ENCODE results near the gene YBX2. TPM values are rescaled to one million over a fixed set of nuclear protein-coding genes. Genes with fewer than 3 reads are reported as not detected.
"Not testable (repeated sequence)": the region's sequence is repeated elsewhere in the genome, so short reads cannot be mapped to it uniquely, and the experiment has no call there.

YBX2 gene
- 0.15 and 2.4 TPM in 2 replicates for total RNA-seq (2014; rRNA removed; shearing (Covaris generic))

- peak; percentile 92 for DNase-seq (ENCODE audit: low read depth)
Observed at GRCh38 chr17:7294614-7295153, at the start of gene YBX2. YBX2 (minus strand) TSS chr17:7294639; CDS start chr17:7294500, 139 bp downstream.

DNA sequence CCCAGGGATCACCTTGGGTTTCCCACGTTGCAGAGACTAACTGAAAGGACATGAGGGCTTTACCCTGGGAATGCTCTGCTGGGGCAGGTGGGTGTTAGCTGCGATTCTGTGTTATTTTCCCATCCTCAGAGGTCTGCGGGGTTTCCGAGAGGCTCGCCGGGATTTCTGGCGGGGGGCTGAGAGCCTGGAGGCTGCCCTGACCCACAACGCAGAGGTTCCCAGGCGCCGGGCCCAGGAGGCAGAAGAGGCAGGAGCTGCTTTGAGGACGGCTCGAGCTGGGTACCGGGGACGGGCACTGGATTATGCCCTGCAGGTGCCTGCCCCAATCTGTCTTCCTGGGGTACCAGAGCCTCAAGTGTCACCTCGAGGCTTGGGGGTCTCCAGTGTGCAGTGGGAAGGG, 48.8 kb upstream of the YBX2 start:
- DNase-seq (ENCODE audit: low read depth), result no peak

DNA sequence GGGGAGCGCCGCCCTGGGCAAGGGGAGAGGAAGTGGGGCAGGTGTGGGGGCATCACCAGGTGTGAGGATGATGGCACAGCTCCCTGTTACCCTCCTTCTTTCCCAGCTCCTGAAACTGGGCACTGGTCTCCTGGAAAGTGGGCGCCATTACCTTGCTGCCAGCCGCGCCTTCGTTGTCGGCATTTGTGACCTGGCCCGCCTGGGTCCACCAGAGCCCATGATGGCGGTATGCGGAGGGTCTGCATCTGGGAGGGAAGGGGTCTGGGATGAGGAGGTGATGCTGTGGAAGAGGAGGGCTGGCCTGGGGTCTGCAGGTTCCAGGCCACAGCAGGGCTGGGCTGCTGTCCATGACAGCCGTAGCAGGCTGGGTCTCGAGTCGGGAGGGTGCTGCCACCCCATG, 47.4 kb upstream of the YBX2 start:
- no peak for DNase-seq (ENCODE audit: low read depth)

DNA sequence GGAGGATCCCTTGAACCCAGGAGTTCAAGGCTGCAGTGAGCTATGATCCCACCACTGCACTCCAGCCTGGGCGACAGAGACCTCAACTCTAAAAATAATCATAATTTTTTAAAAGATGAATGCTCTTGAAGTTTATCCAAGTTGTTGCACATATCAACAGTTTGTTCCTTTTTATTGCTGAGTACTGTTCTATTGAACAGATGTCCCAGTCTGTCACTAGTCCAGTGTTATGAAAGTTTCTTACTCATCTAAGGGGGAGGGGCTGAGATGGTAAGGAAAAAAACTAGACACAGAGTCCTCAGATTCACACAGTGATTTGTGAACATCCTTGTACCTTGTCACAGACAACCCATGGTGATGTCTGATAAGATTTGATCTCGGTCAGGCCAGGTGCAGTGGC, 45.7 kb upstream of the YBX2 start:
- no peak for DNase-seq (ENCODE audit: low read depth)

DNA sequence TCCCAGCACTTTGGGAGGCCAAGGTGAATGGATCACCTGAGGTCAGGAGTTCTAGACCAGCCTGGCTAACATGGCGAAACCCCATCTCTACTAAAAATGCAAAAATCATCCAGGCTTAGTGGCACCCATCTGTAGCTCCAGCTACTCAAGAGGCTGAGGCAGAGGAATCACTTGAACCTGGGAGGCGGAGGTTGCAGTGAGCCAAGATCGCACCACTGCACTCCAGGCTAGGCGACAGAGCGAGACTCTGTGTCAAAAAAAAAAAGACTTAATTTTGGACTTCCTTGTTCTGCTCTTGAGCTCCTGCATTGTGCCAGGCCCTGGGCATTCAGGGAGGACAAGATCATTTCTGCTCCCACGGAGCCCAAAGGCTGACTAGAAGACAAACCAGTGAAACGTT, 43.2 kb upstream of the YBX2 start:
- DNase-seq (ENCODE audit: low read depth), result not testable (repeated sequence)

DNA sequence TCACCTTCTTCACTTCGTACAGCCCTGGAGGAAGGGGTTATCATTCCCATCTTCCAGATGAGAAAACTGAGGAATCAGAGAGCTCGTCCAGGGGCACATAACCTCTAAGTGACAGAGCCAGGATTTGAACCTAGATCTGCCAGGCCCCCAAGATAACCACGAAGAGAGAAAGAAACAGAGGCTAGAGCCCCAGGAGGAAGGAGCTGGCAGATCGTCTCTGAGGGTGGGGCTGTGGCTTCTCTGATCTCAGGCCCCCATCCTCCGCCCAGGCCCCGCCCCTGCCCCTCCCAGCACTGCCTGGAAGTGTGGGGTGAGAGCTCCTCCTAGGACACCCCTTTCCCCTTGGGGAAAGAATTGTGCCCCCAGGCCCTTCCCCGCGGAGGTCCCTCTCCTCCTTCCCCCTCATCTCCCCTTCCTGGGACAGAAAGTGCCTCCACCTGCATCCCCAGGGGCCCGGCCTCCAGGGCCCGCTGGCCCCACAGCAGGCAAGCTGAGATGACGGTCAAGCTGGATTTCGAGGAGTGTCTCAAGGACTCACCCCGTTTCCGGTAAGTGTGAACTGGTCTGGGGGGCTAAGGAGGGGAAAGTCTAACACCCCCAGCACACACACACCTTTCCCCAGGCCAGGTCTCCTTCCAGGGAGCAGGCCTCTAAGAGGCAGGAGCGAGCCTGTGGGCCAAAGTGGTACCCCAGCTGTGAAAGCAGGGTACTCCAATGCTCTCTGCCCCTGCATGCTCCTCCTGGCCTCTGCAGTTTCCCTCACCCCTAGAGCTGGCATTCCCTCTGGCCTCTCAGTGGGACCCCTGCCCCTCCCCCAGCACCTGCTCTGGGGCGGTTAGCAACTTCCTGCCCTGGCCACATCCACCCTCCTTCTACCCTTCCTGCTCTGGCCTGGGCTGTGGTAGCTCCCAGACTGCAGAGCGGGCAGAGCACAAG, 42.1 kb upstream of the YBX2 start, which contains the start of gene ACAP1:
Gene ACAP1 (plus strand): TSS at position 290 of the 936 bp plus-strand sequence. CDS start 206 bp downstream, at position 496.
- DNase-seq (ENCODE audit: low read depth), result no peak

GRCh38 chr17:7335765-7336164, 41.3 kb upstream of the YBX2 start:
- DNase-seq (ENCODE audit: low read depth), result not testable (repeated sequence)

GRCh38 chr17:7334938-7335538, 40.6 kb upstream of the YBX2 start:
- no peak for DNase-seq (ENCODE audit: low read depth)

DNA sequence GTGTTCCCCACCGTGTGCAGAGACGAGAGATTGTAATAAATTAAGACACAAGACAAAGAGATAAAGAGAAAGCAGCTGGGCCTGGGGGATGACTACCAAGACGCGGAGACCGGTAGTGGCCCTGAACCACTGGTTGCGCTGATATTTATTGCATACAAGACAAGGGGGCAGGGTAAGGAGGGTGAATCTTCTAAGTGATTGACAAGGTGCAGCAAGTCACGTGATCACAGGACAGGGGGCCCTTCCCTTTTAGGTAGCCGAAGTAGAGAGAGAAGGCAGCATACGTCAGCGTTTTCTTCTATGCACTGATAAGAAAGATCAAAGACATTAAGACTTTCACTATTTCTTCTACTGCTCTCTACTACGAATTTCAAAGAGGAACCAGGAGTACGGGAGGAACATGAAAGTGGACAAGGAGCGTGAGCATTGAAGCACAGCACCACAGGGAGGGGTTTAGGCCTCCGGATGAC, 38.2 kb upstream of the YBX2 start:
- DNase-seq (ENCODE audit: low read depth), result not testable (repeated sequence)

DNA sequence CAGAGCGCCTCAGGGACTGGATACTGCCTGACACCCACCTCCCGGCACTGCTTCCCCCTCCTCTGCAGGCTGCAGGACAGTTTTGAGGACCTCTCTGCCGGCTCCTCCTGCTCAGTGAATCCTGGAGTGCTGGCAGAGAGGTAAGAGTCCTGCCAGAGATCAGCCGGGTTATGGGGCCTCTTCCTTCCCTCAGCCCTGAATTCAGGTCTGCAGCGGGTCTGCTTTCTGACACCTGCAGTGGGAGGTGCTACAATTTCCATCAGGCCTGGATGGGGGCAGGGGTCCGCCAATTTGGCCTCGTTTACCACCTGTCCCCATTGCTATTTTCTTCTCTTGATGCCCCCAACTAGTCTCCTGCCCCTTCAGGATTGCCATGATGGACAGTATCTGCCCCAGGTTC, 37.7 kb upstream of the YBX2 start:
- no peak for DNase-seq (ENCODE audit: low read depth)

GRCh38 chr17:7330638-7331015, 36.2 kb upstream of the YBX2 start:
- no peak for DNase-seq (ENCODE audit: low read depth)

DNA sequence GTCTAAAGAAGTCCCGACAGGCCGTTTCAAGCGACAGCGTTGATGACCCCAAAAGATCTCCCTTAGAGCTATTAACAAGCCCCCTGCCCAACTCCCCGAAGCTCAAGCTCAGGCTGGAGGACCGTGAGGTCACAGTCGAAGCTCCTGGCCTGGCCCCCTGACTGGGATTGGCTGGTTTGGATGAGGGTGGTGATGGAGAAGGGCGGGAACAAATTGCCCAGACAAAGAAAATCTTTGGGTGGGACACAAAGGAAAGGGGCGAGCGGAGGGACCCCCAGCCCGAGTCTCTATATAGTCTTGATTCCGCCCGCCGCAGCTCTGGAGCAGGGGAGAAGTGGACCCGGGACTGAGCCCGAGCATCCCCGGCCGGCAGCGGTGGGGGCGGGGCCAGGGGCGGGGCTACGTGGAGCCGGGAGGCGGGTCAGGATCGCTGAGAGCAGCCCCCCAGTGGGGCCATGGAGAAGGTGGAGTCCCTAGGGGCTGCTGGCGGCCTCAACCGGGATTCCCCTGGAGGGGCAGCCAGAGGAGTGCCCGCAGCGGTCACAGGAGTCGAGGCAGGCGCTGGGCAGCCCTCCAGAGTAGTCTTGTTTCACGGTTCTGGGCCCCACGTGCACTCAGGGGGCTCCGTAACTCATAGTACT, 35.7 kb upstream of the YBX2 start:
- peak; percentile 91 for DNase-seq (ENCODE audit: low read depth)

- DNase-seq (ENCODE audit: low read depth), result peak; percentile 99
Observed at GRCh38 chr17:7329374-7329996, 35.0 kb upstream of the YBX2 start.

GRCh38 chr17:7328840-7329373, 34.5 kb upstream of the YBX2 start, which contains the start of gene NEURL4:
NEURL4 (minus strand) TSS chr17:7329335; CDS start chr17:7329312, 23 bp downstream.
- DNase-seq (ENCODE audit: low read depth), result no peak

DNA sequence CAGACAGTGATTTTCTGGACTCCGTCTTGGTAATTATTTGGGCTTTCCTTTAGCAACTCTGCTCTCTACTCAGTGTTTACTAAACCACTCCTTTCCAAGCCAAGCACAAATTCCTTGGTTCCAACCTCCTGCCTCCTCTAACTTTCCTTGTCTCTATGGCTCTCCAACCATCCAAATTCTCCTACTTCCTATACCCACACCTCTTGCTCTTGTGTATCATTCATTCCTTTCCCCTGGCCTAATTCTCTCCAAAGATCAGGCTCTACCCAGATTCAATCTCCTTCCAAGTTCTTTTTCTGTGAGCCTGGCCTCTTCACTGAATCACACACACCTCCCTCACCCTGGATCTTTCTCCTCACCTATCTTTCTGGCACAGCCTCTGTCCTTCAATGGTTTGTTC, 33.6 kb upstream of the YBX2 start:
- no peak for DNase-seq (ENCODE audit: low read depth)

- no peak for DNase-seq (ENCODE audit: low read depth)
Observed at GRCh38 chr17:7327501-7327900, 33.1 kb upstream of the YBX2 start.

GRCh38 chr17:7327056-7327455, 32.6 kb upstream of the YBX2 start:
- no peak for DNase-seq (ENCODE audit: low read depth)

GRCh38 chr17:7326186-7326585, 31.7 kb upstream of the YBX2 start:
- no peak for DNase-seq (ENCODE audit: low read depth)

DNA sequence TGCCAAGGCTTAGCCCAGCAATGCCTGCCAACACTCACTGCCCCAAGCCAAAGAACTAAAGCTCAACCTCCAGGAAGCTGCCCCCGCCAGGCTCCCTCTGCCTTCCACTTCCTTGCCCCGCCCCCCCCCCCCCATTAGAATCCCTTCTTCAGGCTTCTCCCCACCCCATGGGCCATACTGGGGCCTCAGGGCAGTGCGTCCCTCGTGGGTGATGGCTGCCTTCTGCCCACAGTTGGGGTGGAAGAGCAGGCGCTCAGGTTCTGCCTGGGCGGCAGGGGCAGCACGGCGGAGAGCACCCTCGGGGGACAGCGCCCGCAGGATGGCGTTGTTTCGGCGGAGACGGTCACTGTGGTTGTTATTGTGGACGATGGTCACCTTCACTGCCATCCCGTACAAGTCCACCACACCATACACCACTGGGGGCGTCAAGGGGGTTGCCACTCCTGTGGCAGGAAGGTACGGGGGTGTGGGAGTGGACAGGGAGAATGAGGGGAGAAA, 30.6 kb upstream of the YBX2 start:
- DNase-seq (ENCODE audit: low read depth), result no peak

DNA sequence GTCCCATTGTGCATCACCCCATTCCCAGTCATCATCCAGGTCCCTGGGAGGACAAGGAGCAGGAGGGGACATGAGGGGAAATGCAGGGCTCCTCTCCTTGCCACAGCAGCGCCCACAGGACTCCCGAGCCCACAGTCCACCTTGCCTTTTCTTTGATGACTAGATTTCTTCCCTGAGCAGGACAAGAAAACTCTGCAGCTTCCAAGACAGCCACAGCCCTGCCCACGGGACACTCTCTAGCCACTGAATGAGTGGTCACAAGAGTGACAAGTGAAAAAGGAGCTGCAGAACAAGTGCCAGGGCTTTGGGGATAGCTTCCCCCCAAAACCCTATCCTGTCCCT, 30.0 kb upstream of the YBX2 start:
- DNase-seq (ENCODE audit: low read depth), result no peak

Data from Daoy (cell line).